ENCODE measurements around the gene DOCK2. TPM values are rescaled to one million over a fixed set of nuclear protein-coding genes. Genes with fewer than 3 reads are reported as not detected.

The DOCK2 gene
- total RNA-seq, 1 donor, result 6.2 TPM

DNA sequence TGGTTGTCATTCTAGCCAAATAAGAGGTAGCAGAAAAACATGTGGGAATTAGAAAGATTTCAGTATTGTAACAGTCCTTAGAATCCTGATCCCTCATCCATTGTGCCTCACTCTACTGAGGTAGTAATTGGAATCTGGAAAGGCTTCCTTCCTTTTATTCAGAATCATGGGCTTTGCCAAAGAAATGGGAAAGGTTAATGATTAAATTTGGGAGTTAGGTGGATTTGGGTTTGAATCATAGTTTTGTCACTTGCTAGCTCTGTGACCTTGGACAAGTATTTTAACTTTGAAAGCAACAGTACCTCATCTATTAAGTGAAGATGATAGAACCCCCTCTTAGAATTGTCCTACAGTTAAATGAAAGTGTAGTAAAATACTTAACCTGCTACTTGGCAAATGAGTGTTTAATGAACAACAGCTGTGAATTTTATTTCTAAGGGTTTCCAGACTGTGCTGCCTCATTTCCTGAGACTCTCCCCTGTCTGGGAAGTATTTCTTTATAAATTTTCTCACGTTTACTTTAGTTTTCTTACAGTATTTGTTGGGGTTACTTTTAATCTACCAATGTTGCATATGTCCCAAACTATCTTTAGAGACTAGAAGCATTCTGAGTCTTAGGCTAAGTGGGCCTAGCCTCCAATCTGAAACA, 41.8 kb upstream of the DOCK2 start:
- H3K4me2 ChIP-seq (ENCODE audit: insufficient read depth, low read length), result no peak overlapping the region
- no peak overlapping the region for H2AFZ ChIP-seq (ENCODE audit: low read length)
- H3K9me3 ChIP-seq (ENCODE audit: low read depth, low read length), result no peaks in the 10 kb centered on the region
- H4K20me1 ChIP-seq (ENCODE audit: insufficient read depth, low read length), result no peaks in the 10 kb centered on the region
- peaks cover 7% of the 10 kb centered on the region for H3K79me2 ChIP-seq (ENCODE audit: insufficient read depth, low read length)
- H3K27ac ChIP-seq (ENCODE audit: low read depth, low read length), result peak overlapping the region; percentile 14
- H3K4me3 ChIP-seq (ENCODE audit: insufficient read depth, low read length), result no peak overlapping the region
- DNase-seq (ENCODE audit: insufficient read length, low spot score, missing footprints), result peak; percentile 55
- H3K4me1 ChIP-seq (ENCODE audit: insufficient read depth, low read length), result peaks cover 3% of the 10 kb centered on the region
- TF ChIP-seq, protein P1, sequence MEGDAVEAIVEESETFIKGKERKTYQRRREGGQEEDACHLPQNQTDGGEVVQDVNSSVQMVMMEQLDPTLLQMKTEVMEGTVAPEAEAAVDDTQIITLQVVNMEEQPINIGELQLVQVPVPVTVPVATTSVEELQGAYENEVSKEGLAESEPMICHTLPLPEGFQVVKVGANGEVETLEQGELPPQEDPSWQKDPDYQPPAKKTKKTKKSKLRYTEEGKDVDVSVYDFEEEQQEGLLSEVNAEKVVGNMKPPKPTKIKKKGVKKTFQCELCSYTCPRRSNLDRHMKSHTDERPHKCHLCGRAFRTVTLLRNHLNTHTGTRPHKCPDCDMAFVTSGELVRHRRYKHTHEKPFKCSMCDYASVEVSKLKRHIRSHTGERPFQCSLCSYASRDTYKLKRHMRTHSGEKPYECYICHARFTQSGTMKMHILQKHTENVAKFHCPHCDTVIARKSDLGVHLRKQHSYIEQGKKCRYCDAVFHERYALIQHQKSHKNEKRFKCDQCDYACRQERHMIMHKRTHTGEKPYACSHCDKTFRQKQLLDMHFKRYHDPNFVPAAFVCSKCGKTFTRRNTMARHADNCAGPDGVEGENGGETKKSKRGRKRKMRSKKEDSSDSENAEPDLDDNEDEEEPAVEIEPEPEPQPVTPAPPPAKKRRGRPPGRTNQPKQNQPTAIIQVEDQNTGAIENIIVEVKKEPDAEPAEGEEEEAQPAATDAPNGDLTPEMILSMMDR (IDR thresholded peaks at IDR 0.05; ENCODE audit: extremely low read depth, low read depth, low read length), result no peak
- peaks cover 87% of the 10 kb centered on the region for H3K36me3 ChIP-seq (ENCODE audit: insufficient read depth, low read length)
- H3K27me3 ChIP-seq (ENCODE audit: insufficient read depth, low read length), result no peaks in the 10 kb centered on the region

DNA sequence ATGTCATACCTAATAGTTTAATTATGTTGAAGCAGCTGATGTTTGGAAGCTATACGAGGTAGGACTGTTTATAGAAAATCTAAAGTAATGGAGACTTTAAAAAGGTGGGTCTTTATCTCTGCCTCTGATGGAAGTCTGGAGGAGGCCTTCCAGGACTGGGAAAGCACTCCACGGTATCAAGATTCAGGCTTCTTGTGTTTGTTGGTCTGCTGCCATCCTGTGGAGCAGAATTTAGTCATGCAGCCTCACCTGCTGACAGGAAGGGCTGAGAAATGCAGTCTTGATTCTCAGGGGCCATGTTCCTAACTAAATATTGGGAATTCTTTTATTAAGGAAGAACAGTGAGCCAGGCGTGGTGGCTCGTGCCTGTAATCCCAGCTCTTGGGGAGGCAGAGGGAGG, 37.6 kb upstream of the DOCK2 start:
- DNase-seq (ENCODE audit: insufficient read length, low spot score, missing footprints), result no peak
- Histone ChIP-seq H3K36me3 (ENCODE audit: insufficient read depth, low read length) (peaks cover 85% of the 10 kb centered on the region), H2AFZ (ENCODE audit: low read length) (no peak overlapping the region), H3K27me3 (ENCODE audit: insufficient read depth, low read length) (no peaks in the 10 kb centered on the region), H3K4me3 (ENCODE audit: insufficient read depth, low read length) (no peak overlapping the region), H3K27ac (ENCODE audit: low read depth, low read length) (peak overlapping the region; percentile 29), H3K79me2 (ENCODE audit: insufficient read depth, low read length) (no peaks in the 10 kb centered on the region), H4K20me1 (ENCODE audit: insufficient read depth, low read length) (no peaks in the 10 kb centered on the region), H3K4me1 (ENCODE audit: insufficient read depth, low read length) (peaks cover 20% of the 10 kb centered on the region), H3K4me2 (ENCODE audit: insufficient read depth, low read length) (no peak overlapping the region), H3K9me3 (ENCODE audit: low read depth, low read length) (no peaks in the 10 kb centered on the region)
- TF ChIP-seq, protein P1 (IDR thresholded peaks at IDR 0.05; ENCODE audit: extremely low read depth, low read depth, low read length), result no peak

DNA sequence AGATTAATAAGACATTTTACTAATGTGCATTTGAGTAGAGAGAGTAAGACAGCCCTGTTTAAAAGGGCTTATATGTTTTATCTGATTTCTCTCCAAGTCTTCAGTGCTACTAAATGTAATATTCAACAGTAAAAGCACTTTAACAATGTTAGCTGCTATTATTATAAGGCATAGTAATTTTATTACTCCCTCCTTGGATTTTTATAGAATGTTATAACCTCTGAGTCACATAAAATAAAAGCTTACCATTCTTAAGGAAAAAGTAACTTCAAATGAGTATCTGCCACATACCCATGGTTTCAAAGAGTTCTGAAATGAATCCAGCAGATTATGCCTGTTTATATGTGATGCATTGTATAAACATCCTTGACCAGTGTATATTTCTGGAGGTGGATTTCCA, 34.5 kb upstream of the DOCK2 start:
- Histone ChIP-seq H3K9me3 (ENCODE audit: low read depth, low read length) (no peaks in the 10 kb centered on the region), H3K27me3 (ENCODE audit: insufficient read depth, low read length) (no peaks in the 10 kb centered on the region), H3K4me1 (ENCODE audit: insufficient read depth, low read length) (peaks cover 20% of the 10 kb centered on the region), H3K79me2 (ENCODE audit: insufficient read depth, low read length) (no peaks in the 10 kb centered on the region), H2AFZ (ENCODE audit: low read length) (no peak overlapping the region), H3K4me3 (ENCODE audit: insufficient read depth, low read length) (no peak overlapping the region), H3K36me3 (ENCODE audit: insufficient read depth, low read length) (peaks cover 69% of the 10 kb centered on the region), H3K27ac (ENCODE audit: low read depth, low read length) (peak overlapping the region; percentile 49), H4K20me1 (ENCODE audit: insufficient read depth, low read length) (no peaks in the 10 kb centered on the region), H3K4me2 (ENCODE audit: insufficient read depth, low read length) (peak overlapping the region; percentile 12)
- peak; percentile 64 for DNase-seq (ENCODE audit: insufficient read length, low spot score, missing footprints)
- TF ChIP-seq, protein P1 (IDR thresholded peaks at IDR 0.05; ENCODE audit: extremely low read depth, low read depth, low read length), result no peak

DNA sequence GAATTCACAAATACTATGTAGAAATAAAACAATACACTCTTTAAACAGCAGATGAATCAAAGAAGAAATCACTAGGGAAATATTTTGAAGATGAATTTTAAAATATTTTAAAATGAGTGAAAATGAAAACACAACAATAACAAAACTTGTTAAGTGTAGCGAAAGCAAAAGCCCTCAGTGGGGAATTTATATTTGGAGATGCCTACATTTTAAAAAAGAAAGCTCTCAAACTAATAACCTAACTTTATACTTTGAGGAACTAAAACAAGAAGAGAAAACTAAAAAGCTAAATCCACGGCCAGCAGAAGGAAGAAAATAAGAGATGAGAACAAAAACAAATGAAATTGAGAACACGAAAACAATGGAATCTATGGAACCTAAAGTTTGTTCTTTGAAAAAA, 30.8 kb upstream of the DOCK2 start:
- H3K4me2 ChIP-seq (ENCODE audit: insufficient read depth, low read length), result no peak overlapping the region
- no peaks in the 10 kb centered on the region for H3K79me2 ChIP-seq (ENCODE audit: insufficient read depth, low read length)
- no peak overlapping the region for H3K4me3 ChIP-seq (ENCODE audit: insufficient read depth, low read length)
- H2AFZ ChIP-seq (ENCODE audit: low read length), result no peak overlapping the region
- peaks cover 17% of the 10 kb centered on the region for H3K4me1 ChIP-seq (ENCODE audit: insufficient read depth, low read length)
- DNase-seq (ENCODE audit: insufficient read length, low spot score, missing footprints), result no peak
- H4K20me1 ChIP-seq (ENCODE audit: insufficient read depth, low read length), result no peaks in the 10 kb centered on the region
- peaks cover 3% of the 10 kb centered on the region for H3K9me3 ChIP-seq (ENCODE audit: low read depth, low read length)
- no peaks in the 10 kb centered on the region for H3K27me3 ChIP-seq (ENCODE audit: insufficient read depth, low read length)
- peaks cover 33% of the 10 kb centered on the region for H3K36me3 ChIP-seq (ENCODE audit: insufficient read depth, low read length)
- H3K27ac ChIP-seq (ENCODE audit: low read depth, low read length), result no peak overlapping the region
- TF ChIP-seq, protein P1 (IDR thresholded peaks at IDR 0.05; ENCODE audit: extremely low read depth, low read depth, low read length), result no peak
